Right forelimb (tissue), 1 donor: Measurements from ENCODE around the gene AGBL1.

Experiments used
- DNase-seq: peaks from one replicate; pipeline ENCODE4 v3.0.0-alpha.2; 2018

The AGBL1 gene

GRCh38 chr15:86756688-86757087 lies 677.0 kb downstream of the AGBL1 start:
- DNase-seq: no peak

- DNase-seq: no peak
Observed at GRCh38 chr15:86759800-86760523, 680.3 kb downstream of the AGBL1 start.

GRCh38 chr15:86762874-86763273 lies 683.2 kb downstream of the AGBL1 start:
- no peak for DNase-seq

GRCh38 chr15:86764021-86764420 lies 684.4 kb downstream of the AGBL1 start:
- no peak for DNase-seq

GRCh38 chr15:86765281-86765680 lies 685.6 kb downstream of the AGBL1 start:
- DNase-seq: no peak

GRCh38 chr15:86772369-86773059 lies 692.8 kb downstream of the AGBL1 start:
- DNase-seq: no peak

GRCh38 chr15:86773736-86774135 lies 694.1 kb downstream of the AGBL1 start:
- no peak for DNase-seq

- no peak for DNase-seq
Observed at GRCh38 chr15:86776145-86776544, 696.5 kb downstream of the AGBL1 start.

- no peak for DNase-seq
Observed at GRCh38 chr15:86796521-86796920, 716.9 kb downstream of the AGBL1 start.

- no peak for DNase-seq
Observed at GRCh38 chr15:86797135-86797534, 717.5 kb downstream of the AGBL1 start.

- no peak for DNase-seq
Observed at GRCh38 chr15:86799226-86799625, 719.6 kb downstream of the AGBL1 start.

- no peak for DNase-seq
Observed at GRCh38 chr15:86802244-86802643, 722.6 kb downstream of the AGBL1 start.

GRCh38 chr15:86804406-86804805 lies 724.7 kb downstream of the AGBL1 start:
- DNase-seq: no peak

- no peak for DNase-seq
Observed at GRCh38 chr15:86810329-86810728, 730.7 kb downstream of the AGBL1 start.

- DNase-seq: no peak
Observed at GRCh38 chr15:86813892-86814291, 734.2 kb downstream of the AGBL1 start.

- no peak for DNase-seq
Observed at GRCh38 chr15:86829245-86829644, 749.6 kb downstream of the AGBL1 start.

GRCh38 chr15:86830304-86830703 lies 750.6 kb downstream of the AGBL1 start:
- no peak for DNase-seq

GRCh38 chr15:86833595-86833994 lies 753.9 kb downstream of the AGBL1 start:
- no peak for DNase-seq

GRCh38 chr15:86834115-86834863 lies 754.6 kb downstream of the AGBL1 start:
- DNase-seq: no peak

- DNase-seq: no peak
Observed at GRCh38 chr15:86837294-86838061, 757.8 kb downstream of the AGBL1 start.

GRCh38 chr15:86839502-86839901 lies 759.8 kb downstream of the AGBL1 start:
- no peak for DNase-seq

- no peak for DNase-seq
Observed at GRCh38 chr15:86840996-86841395, 761.3 kb downstream of the AGBL1 start.

GRCh38 chr15:86842199-86842598 lies 762.5 kb downstream of the AGBL1 start:
- no peak for DNase-seq
